ENCODE data around the gene SCFD2.

DNA sequence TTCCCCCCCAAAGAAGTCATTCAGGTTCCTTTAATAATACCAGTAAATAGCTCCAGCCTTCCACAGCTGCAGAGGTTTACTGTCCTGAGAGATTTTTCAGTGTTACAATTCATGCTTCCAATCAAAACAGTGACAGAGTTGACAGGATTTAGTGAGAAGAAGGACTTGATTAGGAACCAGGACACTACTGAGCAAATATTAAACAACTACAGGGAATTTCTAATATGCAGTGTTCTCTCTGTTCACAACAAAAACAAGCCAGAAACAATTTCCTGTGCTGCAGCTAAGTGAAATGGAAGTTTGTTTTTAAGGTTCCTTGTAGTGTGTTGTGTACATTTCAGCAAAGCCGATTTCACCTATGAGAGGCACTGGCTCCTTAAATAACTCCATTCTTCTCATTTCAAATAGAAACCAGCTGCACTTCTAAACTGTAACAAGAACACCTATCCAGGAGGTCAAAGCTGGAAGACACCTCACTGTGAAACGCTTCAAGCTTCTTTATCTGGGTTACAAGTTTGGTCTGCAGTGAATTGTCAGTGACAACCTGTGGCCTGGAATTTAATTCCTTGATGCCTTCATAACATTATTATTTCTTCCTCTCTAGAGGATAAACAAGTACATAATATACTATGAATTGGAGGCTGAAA, 354.5 kb downstream of the SCFD2 start:
- TF ChIP-seq ZNF384 (IDR thresholded peaks at IDR 0.05) = no peak
- TF ChIP-seq SP1 (IDR thresholded peaks at IDR 0.05) = no peak
- TF ChIP-seq FOXA1 (IDR thresholded peaks at IDR 0.05) = no peak
- TF ChIP-seq ARNT (IDR thresholded peaks at IDR 0.05) = no peak
- no peak for TF ChIP-seq FOXM1 (IDR thresholded peaks at IDR 0.05; ENCODE audit: borderline replicate concordance)
- TF ChIP-seq TARDBP (IDR thresholded peaks at IDR 0.05) = no peak
- TF ChIP-seq FOXK2 (IDR thresholded peaks at IDR 0.05) = no peak
- TF ChIP-seq SUZ12 (IDR thresholded peaks at IDR 0.05) = no peak
- TF ChIP-seq NFRKB (IDR thresholded peaks at IDR 0.05) = no peak
- no peak for TF ChIP-seq BHLHE40 (IDR thresholded peaks at IDR 0.05; ENCODE audit: borderline replicate concordance)
- TF ChIP-seq HDGF (IDR thresholded peaks at IDR 0.05; ENCODE audit: borderline replicate concordance) = no peak
- no peak for TF ChIP-seq PKNOX1 (IDR thresholded peaks at IDR 0.05)
- TF ChIP-seq CTBP1 (IDR thresholded peaks at IDR 0.05; ENCODE audit: borderline replicate concordance) = no peak
